ENCODE data around the gene SLC47A1. TPM values are rescaled to one million over a fixed set of nuclear protein-coding genes. Genes with fewer than 3 reads are reported as not detected.

Gene SLC47A1
- total and polyA plus RNA-seq, 2 of the 8 experiments (the other 6 are each of a cell fraction or from before 2014, with no cell fraction given) = 1.5 to 3.6 TPM

GRCh38 chr17:19539841-19540311, 6.2 kb downstream of the SLC47A1 start:
- no peak overlapping the region for H3K4me2 ChIP-seq (ENCODE audit: insufficient read depth in 1 of 2, low read depth in 2 of 2, low read length in 2 of 2)
- no peaks in the 10 kb centered on the region for H3K36me3 ChIP-seq (ENCODE audit: control insufficient read depth in 2 of 4, insufficient read depth in 4 of 4, low read length in 3 of 4)
- 94% methylated on average over 10 of the region's 10 CpGs; no CpG with 5 or more reads in 1 of the 2 experiments for WGBS, 2 experiments (ENCODE audit: extremely low coverage in 1 of 2, insufficient coverage in 1 of 2, insufficient read length in 1 of 2, insufficient replicate concordance in 2 of 2, low coverage in 1 of 2, low lambda C conversion rate in 2 of 2, missing lambda C conversion rate in 1 of 2)
- no peak overlapping the region for H2BK5ac ChIP-seq (ENCODE audit: low read depth, low read length)
- FAIRE-seq = no peak
- H3K27me3 ChIP-seq (replicated peaks in 1 of 4; ENCODE audit: control insufficient read depth in 3 of 4, extremely low read depth in 1 of 4, insufficient read depth in 3 of 4, low read length in 3 of 4) = peaks cover 0 to 7% (median 3%) of the 10 kb centered on the region in 4 experiments; a peak in 6 of 7 replicates
- no peaks in the 10 kb centered on the region for H3K23me2 ChIP-seq (ENCODE audit: low read depth, low read length)
- H3K4ac ChIP-seq (replicated peaks; ENCODE audit: insufficient read length, low read depth, low read length) = no peak overlapping the region
- H2AK5ac ChIP-seq (ENCODE audit: low read depth, low read length) = no peak overlapping the region
- H3K18ac ChIP-seq (ENCODE audit: extremely low read depth, low read length) = no peak overlapping the region
- H4K20me1 ChIP-seq (replicated peaks in 1 of 2; ENCODE audit: control insufficient read depth in 1 of 2, insufficient read depth in 2 of 2, low read length in 2 of 2) = no peaks in the 10 kb centered on the region
- no peak overlapping the region for H3K14ac ChIP-seq (ENCODE audit: insufficient read length)
- no peak overlapping the region for H4K8ac ChIP-seq (ENCODE audit: extremely low read depth, insufficient read depth, low read length)
- ChIA-PET POLR2A (ENCODE audit: partially characterized antibody) (no interaction called here), CTCF (ENCODE audit: partially characterized antibody) (interaction anchor here (0.9 to 2.0 kb wide), 3 partner anchors 11 to 25 kb away, joined by 3 to 4 read pairs (median 4); no protein-coding TSS in a partner anchor)
- H4K5ac ChIP-seq (ENCODE audit: insufficient read length, low read depth, low read length) = no peak overlapping the region
- no peak overlapping the region for H2BK20ac ChIP-seq (ENCODE audit: low read length)
- no peak for TF ChIP-seq CBX8 (IDR thresholded peaks at IDR 0.05; ENCODE audit: borderline replicate concordance, low read depth, low read length)
- TF ChIP-seq EP300 (IDR thresholded peaks at IDR 0.05; ENCODE audit: borderline replicate concordance in 1 of 2, low read depth in 2 of 2, low read length in 2 of 2) = no peak
- TF ChIP-seq JUN (IDR thresholded peaks at IDR 0.05; ENCODE audit: low read depth, low read length) = no peak
- H3K56ac ChIP-seq (replicated peaks; ENCODE audit: insufficient read length, low read depth, low read length) = no peak overlapping the region
- H2BK15ac ChIP-seq (ENCODE audit: low read length) = no peak overlapping the region
- H3K79me1 ChIP-seq (ENCODE audit: low read depth, low read length) = no peaks in the 10 kb centered on the region
- no peak overlapping the region for H3K4me3 ChIP-seq (ENCODE audit: extremely low read depth in 1 of 4, insufficient read depth in 2 of 4, low read depth in 3 of 4, low read length in 4 of 4)
- no peak overlapping the region for H4K91ac ChIP-seq (replicated peaks; ENCODE audit: insufficient read length, low read length)
- no peak overlapping the region for H3K27ac ChIP-seq (ENCODE audit: low read depth, low read length)
- H2AFZ ChIP-seq (ENCODE audit: low read length) = no peak overlapping the region
- peaks cover 0 to 11% (median 4%) of the 10 kb centered on the region in 4 experiments; a peak in 6 of 7 replicates for H3K4me1 ChIP-seq (replicated peaks in 1 of 4; ENCODE audit: control insufficient read depth in 3 of 4, insufficient read depth in 4 of 4, low read length in 3 of 4)
- no peak for DNase-seq (ENCODE audit: low read depth in 1 of 2, low spot score in 2 of 2)
- H2BK120ac ChIP-seq (replicated peaks; ENCODE audit: low read depth, low read length) = no peak overlapping the region
- H3K23ac ChIP-seq (ENCODE audit: insufficient read length) = no peak overlapping the region
- H3K9ac ChIP-seq (replicated peaks in 1 of 4; ENCODE audit: extremely low read depth in 1 of 4, low read depth in 3 of 4, low read length in 3 of 4) = no peak overlapping the region
- no peaks in the 10 kb centered on the region for H3K79me2 ChIP-seq (ENCODE audit: control insufficient read depth in 1 of 2, insufficient read depth in 2 of 2, low read length in 2 of 2)
- H2BK12ac ChIP-seq (ENCODE audit: low read depth, low read length) = no peak overlapping the region
- no peaks in the 10 kb centered on the region for H3K9me3 ChIP-seq (ENCODE audit: insufficient read depth in 2 of 2, low read depth in 1 of 2, low read length in 1 of 2)

Data from H1 (cell line).